Fibroblast of lung (primary cell): ENCODE results near the gene WDHD1.

Experiments
- CTCF ChIP-seq, 2 donors: IDR thresholded peaks in 1 of 2; conservative IDR thresholded peaks in 1 of 2; 1 replicate in 1 of 2; 2 replicates in 1 of 2; pipeline ENCODE4 v1.5.1; 2011 to 2012; ENCODE audit warnings: low read length in 2 of 2, control low read depth in 1 of 2, inconsistent platforms in 1 of 2, low read depth in 1 of 2, mild to moderate bottlenecking in 1 of 2
- EZH2 ChIP-seq: IDR thresholded peaks from 2 replicates; pipeline ENCODE4 v1.5.1; 2012; ENCODE audit warnings: low read length, control low read depth, mild to moderate bottlenecking; ENCODE audit errors: missing control alignments

DNA sequence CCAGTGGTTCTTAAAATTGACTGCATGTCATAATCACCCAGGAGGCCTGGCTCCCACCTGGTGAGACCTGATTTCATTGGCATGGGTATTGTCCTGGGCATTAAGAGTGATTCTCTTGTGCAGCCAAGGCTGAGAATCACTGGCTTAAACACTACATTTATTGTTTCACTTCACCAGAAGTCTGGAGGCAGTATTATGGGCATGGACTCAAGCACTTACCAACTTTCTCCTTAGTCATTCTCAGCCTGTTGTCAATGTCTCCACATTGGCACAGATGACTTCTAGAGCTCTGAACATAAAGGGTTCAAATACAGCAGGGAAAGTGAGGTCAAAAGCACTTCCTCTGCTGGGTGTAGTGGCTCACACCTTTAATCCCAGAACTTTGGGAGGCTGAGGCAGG is 98.7 kb downstream of the WDHD1 start:
- TF ChIP-seq CTCF (conservative IDR thresholded peaks at IDR 0.05 in 1 of 2, IDR thresholded peaks at IDR 0.05 in 1 of 2; ENCODE audit: low read depth in 1 of 2, low read length in 2 of 2) (no peak), EZH2 (no peak)
